ENCODE measurements around the gene TNRC6C. TPM values are rescaled to one million over a fixed set of nuclear protein-coding genes. Genes with fewer than 3 reads are reported as not detected.

The TNRC6C gene
- total RNA-seq, 4 donors from 2014 or later: 5.3 to 15.4 (median 6.8) TPM

DNA sequence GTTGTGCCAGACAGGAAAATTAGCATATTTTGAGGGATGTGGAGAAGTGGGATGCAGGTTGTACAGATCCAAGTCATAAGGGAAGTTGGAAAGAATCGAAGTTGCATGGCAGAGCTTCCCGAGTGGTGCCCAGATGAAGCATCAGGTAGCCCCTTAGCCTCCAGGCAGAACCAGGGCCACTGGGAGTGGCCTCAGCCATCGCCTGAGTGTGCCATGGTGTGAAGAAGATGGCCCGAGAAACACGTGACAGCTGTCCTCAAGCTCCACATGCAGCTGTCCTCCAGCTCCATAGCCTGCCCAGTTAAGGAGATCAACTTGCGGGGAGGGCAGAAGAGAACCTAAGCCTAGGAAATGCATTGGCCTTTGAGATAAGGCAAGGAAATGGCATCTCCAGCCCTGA lies 136.5 kb downstream of the TNRC6C start:
- H3K4me3 ChIP-seq (ENCODE audit: low read depth, poor library complexity, severe bottlenecking): no peak overlapping the region
- TF ChIP-seq, protein P1, sequence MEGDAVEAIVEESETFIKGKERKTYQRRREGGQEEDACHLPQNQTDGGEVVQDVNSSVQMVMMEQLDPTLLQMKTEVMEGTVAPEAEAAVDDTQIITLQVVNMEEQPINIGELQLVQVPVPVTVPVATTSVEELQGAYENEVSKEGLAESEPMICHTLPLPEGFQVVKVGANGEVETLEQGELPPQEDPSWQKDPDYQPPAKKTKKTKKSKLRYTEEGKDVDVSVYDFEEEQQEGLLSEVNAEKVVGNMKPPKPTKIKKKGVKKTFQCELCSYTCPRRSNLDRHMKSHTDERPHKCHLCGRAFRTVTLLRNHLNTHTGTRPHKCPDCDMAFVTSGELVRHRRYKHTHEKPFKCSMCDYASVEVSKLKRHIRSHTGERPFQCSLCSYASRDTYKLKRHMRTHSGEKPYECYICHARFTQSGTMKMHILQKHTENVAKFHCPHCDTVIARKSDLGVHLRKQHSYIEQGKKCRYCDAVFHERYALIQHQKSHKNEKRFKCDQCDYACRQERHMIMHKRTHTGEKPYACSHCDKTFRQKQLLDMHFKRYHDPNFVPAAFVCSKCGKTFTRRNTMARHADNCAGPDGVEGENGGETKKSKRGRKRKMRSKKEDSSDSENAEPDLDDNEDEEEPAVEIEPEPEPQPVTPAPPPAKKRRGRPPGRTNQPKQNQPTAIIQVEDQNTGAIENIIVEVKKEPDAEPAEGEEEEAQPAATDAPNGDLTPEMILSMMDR (IDR thresholded peaks at IDR 0.05): no peak
- TF ChIP-seq POLR2A (IDR thresholded peaks at IDR 0.05): no peak
- DNase-seq (ENCODE audit: low spot score in 2 of 2): no peak
- intact Hi-C loops (cut with DNase I; ENCODE audit: low total_unique reads): no loop called here
- WGBS, 2 donors: 95 to 100% methylated on average over 6 of the region's 6 CpGs

DNA sequence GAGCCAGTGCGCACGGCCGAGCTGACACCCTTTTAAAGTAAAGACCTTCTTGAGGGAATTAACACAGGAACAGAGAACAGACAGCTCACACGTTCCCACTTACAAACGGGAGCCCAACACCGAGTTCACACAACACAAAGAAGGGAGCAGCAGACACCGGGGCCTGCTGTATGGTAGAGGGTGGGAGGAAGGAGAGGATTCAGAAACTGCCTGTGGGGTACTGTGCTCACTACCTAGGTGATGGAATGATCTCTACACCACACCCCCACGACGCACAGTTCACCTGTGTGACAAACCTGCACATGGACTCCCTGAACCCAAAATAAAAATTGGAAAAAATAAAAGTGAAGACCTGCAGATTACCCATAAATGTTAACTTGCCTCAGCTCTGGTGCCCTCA lies 137.6 kb downstream of the TNRC6C start:
- TF ChIP-seq, protein P1 (IDR thresholded peaks at IDR 0.05): no peak
- no peak overlapping the region for H3K4me3 ChIP-seq (ENCODE audit: low read depth, poor library complexity, severe bottlenecking)
- DNase-seq (ENCODE audit: low spot score in 2 of 2): no peak
- intact Hi-C loops (cut with DNase I; ENCODE audit: low total_unique reads): no loop called here
- 91 to 93% methylated on average over 9 of the region's 9 CpGs for WGBS, 2 donors

DNA sequence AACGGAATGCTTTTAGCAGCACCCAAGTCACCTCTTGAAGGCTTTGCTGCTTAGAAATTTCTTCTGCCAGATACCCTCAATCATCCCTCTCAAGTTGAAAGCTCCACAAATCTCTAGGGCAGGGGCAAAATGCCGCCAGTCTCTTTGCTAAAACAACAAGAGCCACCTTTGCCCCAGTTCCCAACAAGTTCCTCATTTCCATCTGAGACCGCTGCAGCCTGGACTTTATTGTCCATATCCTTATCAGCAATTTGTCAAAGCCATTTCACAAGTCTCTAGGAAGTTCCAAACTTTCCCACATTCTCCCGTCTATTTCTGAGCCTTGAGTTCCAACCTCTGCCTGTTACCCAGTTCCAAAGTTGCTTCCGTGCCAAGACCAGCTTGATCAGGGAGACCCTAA lies 142.6 kb downstream of the TNRC6C start:
- H3K4me3 ChIP-seq (ENCODE audit: low read depth, poor library complexity, severe bottlenecking): no peak overlapping the region
- WGBS, 2 donors: 83 to 96% methylated on average over 5 of the region's 5 CpGs
- intact Hi-C loops (cut with DNase I; ENCODE audit: low total_unique reads): no loop called here
- TF ChIP-seq, protein P1 (IDR thresholded peaks at IDR 0.05): no peak
- TF ChIP-seq POLR2A (IDR thresholded peaks at IDR 0.05): no peak
- no peak for DNase-seq (ENCODE audit: low spot score in 2 of 2)

DNA sequence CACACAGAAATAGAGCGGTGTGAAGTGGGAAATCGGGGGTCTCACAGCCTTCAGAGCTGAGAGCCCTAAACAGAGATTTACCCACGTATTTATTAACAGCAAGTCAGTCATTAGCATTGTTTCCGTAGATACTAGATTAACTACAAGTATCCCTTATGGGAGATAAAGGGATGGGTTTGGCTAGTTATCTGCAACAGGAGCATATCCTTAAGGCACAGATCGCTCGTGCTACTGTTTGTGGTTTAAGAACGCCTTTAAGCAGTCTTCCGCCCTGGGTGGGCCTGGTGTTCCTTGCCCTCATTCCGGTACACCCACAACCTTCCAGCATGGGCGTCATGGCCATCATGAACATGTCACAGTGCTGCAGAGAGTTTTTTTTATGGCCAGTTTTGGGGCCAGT lies 143.0 kb downstream of the TNRC6C start:
- WGBS, 2 donors: 96 to 98% methylated on average over 10 of the region's 10 CpGs
- no peak for DNase-seq (ENCODE audit: low spot score in 2 of 2)
- H3K4me3 ChIP-seq (ENCODE audit: low read depth, poor library complexity, severe bottlenecking): no peak overlapping the region
- TF ChIP-seq, protein P1 (IDR thresholded peaks at IDR 0.05): no peak
- TF ChIP-seq POLR2A (IDR thresholded peaks at IDR 0.05): no peak
- intact Hi-C loops (cut with DNase I; ENCODE audit: low total_unique reads): no loop called here

DNA sequence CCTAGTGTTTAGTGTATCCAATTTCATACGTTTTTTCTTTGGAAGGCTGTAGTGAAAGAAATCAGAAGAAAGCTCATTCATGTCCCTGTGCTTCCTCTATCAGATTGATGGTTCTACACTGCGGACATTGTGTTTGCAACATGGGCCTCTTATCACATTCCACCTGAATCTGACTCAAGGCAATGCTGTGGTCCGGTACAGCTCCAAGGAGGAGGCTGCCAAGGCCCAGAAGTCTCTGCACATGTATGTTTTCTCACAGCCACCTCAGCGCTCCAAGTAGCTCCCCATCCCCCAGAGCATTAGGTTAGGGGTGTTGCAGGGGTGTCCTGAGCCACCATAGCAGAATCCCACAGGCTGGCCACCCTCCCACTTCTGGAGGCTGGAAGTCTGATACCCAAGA lies 144.8 kb downstream of the TNRC6C start:
- DNase-seq (ENCODE audit: low spot score in 2 of 2): no peak
- no peak for TF ChIP-seq POLR2A (IDR thresholded peaks at IDR 0.05)
- TF ChIP-seq, protein P1 (IDR thresholded peaks at IDR 0.05): no peak
- intact Hi-C loops (cut with DNase I; ENCODE audit: low total_unique reads): no loop called here
- no peak overlapping the region for H3K4me3 ChIP-seq (ENCODE audit: low read depth, poor library complexity, severe bottlenecking)
- WGBS, 2 donors: 79 to 85% methylated on average over 4 of the region's 4 CpGs

DNA sequence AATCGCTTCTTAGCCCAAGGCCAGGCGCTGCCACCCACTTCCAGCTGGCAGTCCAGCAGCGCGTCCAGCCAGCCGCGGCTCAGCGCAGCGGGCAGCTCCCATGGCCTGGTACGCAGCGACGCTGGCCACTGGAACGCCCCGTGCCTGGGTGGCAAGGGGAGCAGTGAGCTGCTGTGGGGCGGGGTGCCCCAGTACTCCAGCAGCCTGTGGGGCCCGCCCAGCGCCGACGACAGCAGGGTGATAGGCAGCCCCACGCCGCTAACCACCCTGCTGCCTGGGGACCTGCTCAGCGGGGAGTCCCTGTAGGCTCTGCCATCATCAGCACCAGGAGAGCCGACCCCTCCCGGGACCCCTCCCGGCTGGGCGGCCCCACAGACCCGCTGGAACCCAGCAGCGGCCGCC lies 146.0 kb downstream of the TNRC6C start:
- 92 to 94% methylated on average over 23 to 24 of the region's 28 CpGs for WGBS, 2 donors
- no peak for TF ChIP-seq POLR2A (IDR thresholded peaks at IDR 0.05)
- TF ChIP-seq, protein P1 (IDR thresholded peaks at IDR 0.05): no peak
- no peak overlapping the region for H3K4me3 ChIP-seq (ENCODE audit: low read depth, poor library complexity, severe bottlenecking)
- intact Hi-C loops (cut with DNase I; ENCODE audit: low total_unique reads): no loop called here
- DNase-seq (ENCODE audit: low spot score in 2 of 2): no peak

All from lower leg skin (tissue), 4 donors.